Measurements from ENCODE around the gene EYA3.

DNA sequence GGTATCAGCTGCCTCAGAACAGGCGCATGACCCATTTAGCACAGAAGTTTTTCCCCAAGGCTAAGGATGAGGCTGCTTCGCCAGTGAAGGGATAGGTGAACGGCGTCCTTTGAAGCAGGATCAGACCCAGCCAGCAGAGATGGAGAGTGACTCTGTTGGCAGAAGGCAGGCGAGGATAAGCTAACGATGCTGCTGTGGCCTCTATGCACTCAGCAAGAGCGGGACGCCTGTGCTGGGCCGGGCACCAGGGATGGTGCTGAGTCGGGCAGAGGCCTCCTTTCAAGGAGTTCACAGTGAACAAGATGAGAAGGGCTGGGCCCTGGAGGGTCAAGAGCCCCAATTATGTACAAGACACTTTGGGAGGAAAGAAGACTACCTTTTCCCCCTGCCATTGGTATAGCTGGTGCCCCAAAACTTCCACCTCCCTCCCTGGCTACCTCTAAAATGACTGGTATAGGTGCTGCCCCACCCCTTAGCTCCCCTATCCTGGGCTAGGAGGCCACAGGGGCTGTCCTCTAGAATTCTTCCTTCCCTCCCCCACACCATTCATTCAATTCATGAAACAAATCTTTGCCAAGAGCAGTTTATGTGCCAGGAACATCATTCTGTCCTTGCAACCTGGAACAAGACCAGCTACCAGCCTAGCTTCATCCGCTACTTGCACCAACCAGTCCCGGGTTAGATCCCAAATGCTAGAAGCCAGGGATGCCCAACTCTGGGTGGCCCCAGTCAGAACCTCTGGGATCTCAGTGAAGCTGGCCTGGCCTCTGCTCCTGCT lies 121.1 kb downstream of the EYA3 start:
- TF ChIP-seq, protein P1, sequence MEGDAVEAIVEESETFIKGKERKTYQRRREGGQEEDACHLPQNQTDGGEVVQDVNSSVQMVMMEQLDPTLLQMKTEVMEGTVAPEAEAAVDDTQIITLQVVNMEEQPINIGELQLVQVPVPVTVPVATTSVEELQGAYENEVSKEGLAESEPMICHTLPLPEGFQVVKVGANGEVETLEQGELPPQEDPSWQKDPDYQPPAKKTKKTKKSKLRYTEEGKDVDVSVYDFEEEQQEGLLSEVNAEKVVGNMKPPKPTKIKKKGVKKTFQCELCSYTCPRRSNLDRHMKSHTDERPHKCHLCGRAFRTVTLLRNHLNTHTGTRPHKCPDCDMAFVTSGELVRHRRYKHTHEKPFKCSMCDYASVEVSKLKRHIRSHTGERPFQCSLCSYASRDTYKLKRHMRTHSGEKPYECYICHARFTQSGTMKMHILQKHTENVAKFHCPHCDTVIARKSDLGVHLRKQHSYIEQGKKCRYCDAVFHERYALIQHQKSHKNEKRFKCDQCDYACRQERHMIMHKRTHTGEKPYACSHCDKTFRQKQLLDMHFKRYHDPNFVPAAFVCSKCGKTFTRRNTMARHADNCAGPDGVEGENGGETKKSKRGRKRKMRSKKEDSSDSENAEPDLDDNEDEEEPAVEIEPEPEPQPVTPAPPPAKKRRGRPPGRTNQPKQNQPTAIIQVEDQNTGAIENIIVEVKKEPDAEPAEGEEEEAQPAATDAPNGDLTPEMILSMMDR (IDR thresholded peaks at IDR 0.05), result no peak
- TF ChIP-seq POLR2A (IDR thresholded peaks at IDR 0.05; ENCODE audit: low read depth), result no peak
- TF ChIP-seq EP300 (IDR thresholded peaks at IDR 0.05), result no peak
- TF ChIP-seq POLR2AphosphoS5 (IDR thresholded peaks at IDR 0.05), result no peak
